Activated naive CD8-positive, alpha-beta T cell treated with anti-CD3 and anti-CD28 coated beads, Interleukin-2, amount 50 U/mL, for 24 hours (primary cell): ENCODE measurements around the gene IL23R.

Experiments used
- ATAC-seq: fragments of 150-1000 bp; cut with Tn5 transposase; one replicate; pipeline ENCODE4 v1.10.0; 2021
- DNase-seq: peaks from one replicate; pipeline ENCODE4 v3.0.0; 2021
- H3K27ac Mint-ChIP-seq: one replicate; pipeline ENCODE4 v1.8.0; 2021; ENCODE audit warnings: mild to moderate bottlenecking, mixed read lengths
- H3K27me3 Mint-ChIP-seq: one replicate; pipeline ENCODE4 v1.8.0; 2021; ENCODE audit warnings: mixed read lengths
- H3K36me3 Mint-ChIP-seq: one replicate; pipeline ENCODE4 v1.8.0; 2021; ENCODE audit warnings: low read depth, mixed read lengths
- H3K4me1 Mint-ChIP-seq: one replicate; pipeline ENCODE4 v1.8.0; 2021; ENCODE audit warnings: mixed read lengths
- H3K4me3 Mint-ChIP-seq: one replicate; pipeline ENCODE4 v1.8.0; 2021; ENCODE audit warnings: mild to moderate bottlenecking, moderate library complexity, mixed read lengths
- H3K9me3 Mint-ChIP-seq: one replicate; pipeline ENCODE4 v1.8.0; 2021; ENCODE audit warnings: mixed read lengths

IL23R gene

DNA sequence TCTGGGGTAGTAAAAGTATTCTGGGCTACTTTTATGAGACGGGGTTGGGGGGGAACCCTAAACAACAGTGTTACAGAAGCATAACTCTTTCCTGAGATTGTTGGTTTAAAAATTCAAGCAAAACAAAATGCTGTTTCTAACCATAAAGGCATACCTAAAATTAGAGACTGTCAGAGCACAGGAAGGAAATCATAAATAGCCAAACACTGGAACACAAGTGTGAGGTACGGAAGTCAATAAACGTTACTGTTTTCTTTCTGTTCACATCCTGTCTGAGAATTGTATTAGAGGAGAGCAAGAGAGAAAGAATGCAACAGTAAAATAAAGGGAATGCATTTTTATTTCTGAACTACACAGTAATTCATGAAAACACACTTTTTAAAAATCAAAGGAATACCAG is 98.6 kb downstream of the IL23R start:
- Mint-ChIP-seq H3K4me3 (peak overlapping the region; percentile 18), H3K4me1 (peaks cover 41% of the 10 kb centered on the region), H3K27ac (no peak overlapping the region), H3K36me3 (no peaks in the 10 kb centered on the region), H3K9me3 (peaks cover under 1% of the 10 kb centered on the region), H3K27me3 (no peaks in the 10 kb centered on the region)
- DNase-seq (no peak), ATAC-seq (no peak)

- ATAC-seq: no peak
- Mint-ChIP-seq H3K9me3 (peaks cover 34% of the 10 kb centered on the region), H3K27me3 (no peaks in the 10 kb centered on the region), H3K4me3 (no peak overlapping the region), H3K36me3 (peaks cover 20% of the 10 kb centered on the region), H3K4me1 (peaks cover 49% of the 10 kb centered on the region), H3K27ac (no peak overlapping the region)
- no peak for DNase-seq
Measured at GRCh38 chr1:67269061-67269460, 102.8 kb downstream of the IL23R start.

- Mint-ChIP-seq H3K27me3 (no peaks in the 10 kb centered on the region), H3K4me3 (no peak overlapping the region), H3K9me3 (peaks cover 34% of the 10 kb centered on the region), H3K4me1 (peaks cover 55% of the 10 kb centered on the region), H3K36me3 (peaks cover 21% of the 10 kb centered on the region), H3K27ac (peak overlapping the region; percentile 40)
- no peak for DNase-seq
- ATAC-seq: peak; percentile 41
Measured at GRCh38 chr1:67270541-67270940, 104.3 kb downstream of the IL23R start.

DNA sequence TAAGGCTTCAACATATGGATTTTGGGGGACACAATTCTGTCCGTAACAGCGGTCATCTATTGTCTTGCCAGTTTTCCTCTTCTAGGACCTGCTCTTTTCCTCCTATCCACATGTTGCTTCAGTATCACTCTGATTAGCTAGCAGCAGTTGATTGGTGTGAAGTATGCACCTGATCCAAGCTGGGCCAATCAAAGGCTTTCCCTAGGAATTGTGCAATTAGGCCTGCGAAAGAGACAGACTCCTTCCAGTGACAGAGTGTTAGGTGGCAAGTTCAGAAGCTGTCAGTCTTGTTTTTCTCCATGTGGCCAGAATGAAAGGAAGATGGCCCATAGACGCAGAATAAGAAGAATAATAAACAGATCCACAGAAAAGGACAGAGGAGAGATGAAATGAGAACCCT is 107.3 kb downstream of the IL23R start:
- no peak for ATAC-seq
- Mint-ChIP-seq H3K4me3 (no peak overlapping the region), H3K27ac (peak overlapping the region; percentile 89), H3K36me3 (peaks cover 35% of the 10 kb centered on the region), H3K27me3 (no peaks in the 10 kb centered on the region), H3K4me1 (peaks cover 60% of the 10 kb centered on the region), H3K9me3 (peaks cover 34% of the 10 kb centered on the region)
- DNase-seq: no peak

GRCh38 chr1:67274623-67275325 is 108.5 kb downstream of the IL23R start:
- DNase-seq (no peak), ATAC-seq (peak; percentile 98)
- H3K27ac Mint-ChIP-seq: peak overlapping the region; percentile 89
- peak overlapping the region; percentile 2 for H3K4me3 Mint-ChIP-seq
- H3K27me3 Mint-ChIP-seq: no peaks in the 10 kb centered on the region
- H3K9me3 Mint-ChIP-seq: peaks cover 34% of the 10 kb centered on the region
- H3K4me1 Mint-ChIP-seq: peaks cover 60% of the 10 kb centered on the region
- peaks cover 35% of the 10 kb centered on the region for H3K36me3 Mint-ChIP-seq

DNA sequence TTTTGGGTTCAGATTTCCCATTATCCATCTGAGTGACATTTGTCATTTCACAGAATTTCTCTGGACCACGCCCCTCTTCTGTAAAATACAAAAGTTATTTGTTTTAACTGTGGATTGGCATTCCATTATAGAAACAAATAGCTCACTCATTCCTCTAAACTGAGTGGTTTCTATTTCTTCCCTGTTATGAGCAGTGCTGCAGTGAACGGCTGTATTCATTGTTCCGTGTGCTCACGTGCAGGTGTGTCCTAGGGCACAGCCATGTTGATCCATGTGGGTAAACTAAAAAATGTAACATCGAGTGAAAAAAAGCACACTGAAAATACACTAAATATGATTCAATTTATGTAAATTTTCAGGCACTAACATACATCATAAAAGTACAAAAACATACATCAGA is 114.4 kb downstream of the IL23R start:
- peaks cover 14% of the 10 kb centered on the region for H3K36me3 Mint-ChIP-seq
- no peak for ATAC-seq
- H3K9me3 Mint-ChIP-seq: no peaks in the 10 kb centered on the region
- no peak for DNase-seq
- H3K4me1 Mint-ChIP-seq: peaks cover 34% of the 10 kb centered on the region
- H3K27me3 Mint-ChIP-seq: peaks cover 4% of the 10 kb centered on the region
- no peak overlapping the region for H3K27ac Mint-ChIP-seq
- H3K4me3 Mint-ChIP-seq: no peak overlapping the region

DNA sequence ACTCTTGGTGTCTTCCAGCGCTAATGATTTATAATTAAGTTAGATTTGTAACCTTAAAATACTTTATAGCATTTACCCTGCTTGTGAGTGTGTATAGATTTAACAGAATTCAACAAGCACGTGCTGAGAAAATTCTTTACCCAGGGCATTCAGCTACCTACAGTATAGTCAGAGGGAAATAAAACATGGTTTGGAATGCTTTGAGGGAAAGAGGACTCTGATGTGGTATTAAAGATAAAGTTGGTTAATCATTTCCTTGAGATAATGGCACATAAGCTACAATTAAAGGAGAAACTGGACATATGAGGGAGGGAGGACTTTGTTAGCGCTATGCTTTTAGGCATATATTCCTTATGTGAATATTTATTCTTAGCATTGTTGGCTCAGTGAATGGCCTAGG is 115.0 kb downstream of the IL23R start:
- Mint-ChIP-seq H3K36me3 (peaks cover 9% of the 10 kb centered on the region), H3K9me3 (no peaks in the 10 kb centered on the region)
- ATAC-seq: no peak

GRCh38 chr1:67285780-67286488 is 119.7 kb downstream of the IL23R start:
- Mint-ChIP-seq H3K36me3 (peaks cover 5% of the 10 kb centered on the region), H3K9me3 (peaks cover 6% of the 10 kb centered on the region), H3K4me1 (peaks cover 52% of the 10 kb centered on the region), H3K4me3 (peak overlapping the region; percentile 16), H3K27me3 (peaks cover 4% of the 10 kb centered on the region), H3K27ac (peak overlapping the region; percentile 97)
- DNase-seq (no peak), ATAC-seq (peak; percentile 98)

More for the DNA sequence above, 115.0 kb downstream of the IL23R start:
- no peak for DNase-seq
- Mint-ChIP-seq H3K4me3 (no peak overlapping the region), H3K27ac (no peak overlapping the region), H3K27me3 (peaks cover 4% of the 10 kb centered on the region), H3K4me1 (peaks cover 34% of the 10 kb centered on the region)

GRCh38 chr1:67290236-67290635 is 124.0 kb downstream of the IL23R start:
- no peak overlapping the region for H3K27ac Mint-ChIP-seq
- no peak for ATAC-seq
- H3K4me1 Mint-ChIP-seq: peaks cover 45% of the 10 kb centered on the region
- H3K27me3 Mint-ChIP-seq: peaks cover 5% of the 10 kb centered on the region
- no peak overlapping the region for H3K4me3 Mint-ChIP-seq
- no peak for DNase-seq
- peaks cover 5% of the 10 kb centered on the region for H3K36me3 Mint-ChIP-seq
- peaks cover 12% of the 10 kb centered on the region for H3K9me3 Mint-ChIP-seq

- Mint-ChIP-seq H3K27me3 (peaks cover 7% of the 10 kb centered on the region), H3K9me3 (peaks cover 10% of the 10 kb centered on the region), H3K4me3 (no peak overlapping the region), H3K36me3 (no peaks in the 10 kb centered on the region), H3K27ac (peak overlapping the region; percentile 28), H3K4me1 (peaks cover 20% of the 10 kb centered on the region)
- ATAC-seq (peak; percentile 79), DNase-seq (no peak)
Measured at GRCh38 chr1:67294836-67295617, 128.8 kb downstream of the IL23R start.

DNA sequence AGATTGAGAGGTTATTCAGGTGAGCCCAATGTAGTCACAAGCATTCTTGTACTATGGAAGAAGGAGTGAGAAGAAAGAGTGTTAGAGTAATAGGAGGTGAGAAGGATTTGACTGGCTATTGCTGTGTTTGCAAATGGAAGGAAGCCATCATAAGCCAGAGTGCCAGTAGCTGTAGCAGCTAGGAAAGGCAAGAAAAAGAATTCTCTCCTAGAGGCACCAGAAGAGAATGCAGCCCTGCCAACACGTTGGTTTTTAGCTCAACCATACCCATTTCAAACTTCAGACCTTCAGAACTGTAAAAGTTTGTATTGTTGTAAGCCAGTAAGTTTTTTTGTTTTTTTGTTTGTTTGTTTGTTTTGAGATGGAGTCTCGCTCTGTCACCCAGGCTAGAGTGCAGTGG is 132.5 kb downstream of the IL23R start:
- peaks cover 36% of the 10 kb centered on the region for H3K4me1 Mint-ChIP-seq

GRCh38 chr1:67299296-67299695 is 133.0 kb downstream of the IL23R start:
- Mint-ChIP-seq H3K36me3 (no peaks in the 10 kb centered on the region), H3K27ac (no peak overlapping the region), H3K4me3 (no peak overlapping the region), H3K9me3 (peaks cover 4% of the 10 kb centered on the region), H3K4me1 (peaks cover 38% of the 10 kb centered on the region), H3K27me3 (peaks cover 7% of the 10 kb centered on the region)
- DNase-seq (no peak), ATAC-seq (no peak)

More for the DNA sequence above, 132.5 kb downstream of the IL23R start:
- no peak overlapping the region for H3K4me3 Mint-ChIP-seq
- H3K27ac Mint-ChIP-seq: no peak overlapping the region
- H3K9me3 Mint-ChIP-seq: peaks cover 4% of the 10 kb centered on the region
- no peak for DNase-seq
- ATAC-seq: no peak
- no peaks in the 10 kb centered on the region for H3K36me3 Mint-ChIP-seq
- H3K27me3 Mint-ChIP-seq: peaks cover 8% of the 10 kb centered on the region

DNA sequence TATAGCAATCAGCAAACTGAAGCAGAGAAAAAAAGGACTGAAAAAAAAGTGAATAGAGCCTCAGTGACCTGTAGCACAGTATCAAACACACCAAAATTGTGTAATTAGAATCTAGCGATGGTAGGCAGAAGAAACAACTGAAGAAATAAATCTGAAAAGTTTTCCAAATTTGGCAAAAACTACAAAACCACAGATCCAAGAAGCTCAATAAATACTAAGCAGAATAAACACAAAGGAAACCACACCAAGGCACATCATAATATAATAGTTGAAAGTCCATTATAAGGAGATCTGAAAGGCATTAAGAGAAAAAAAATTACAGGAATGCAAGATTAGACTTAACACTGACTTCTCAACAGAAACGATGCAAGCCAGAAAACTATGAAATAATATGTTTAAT is 134.3 kb downstream of the IL23R start:
- Mint-ChIP-seq H3K4me1 (peaks cover 35% of the 10 kb centered on the region), H3K36me3 (no peaks in the 10 kb centered on the region), H3K9me3 (no peaks in the 10 kb centered on the region), H3K27ac (no peak overlapping the region), H3K4me3 (no peak overlapping the region), H3K27me3 (peaks cover 7% of the 10 kb centered on the region)
- DNase-seq: no peak
- ATAC-seq: no peak

GRCh38 chr1:67304023-67304422 is 137.8 kb downstream of the IL23R start:
- peaks cover 49% of the 10 kb centered on the region for H3K4me1 Mint-ChIP-seq
- H3K4me3 Mint-ChIP-seq: peak overlapping the region; percentile 52
- peaks cover 16% of the 10 kb centered on the region for H3K27me3 Mint-ChIP-seq
- H3K9me3 Mint-ChIP-seq: no peaks in the 10 kb centered on the region
- peaks cover 7% of the 10 kb centered on the region for H3K36me3 Mint-ChIP-seq
- peak overlapping the region; percentile 80 for H3K27ac Mint-ChIP-seq
- DNase-seq (no peak), ATAC-seq (peak; percentile 62)
